HG02943 (cell line): Measurements from ENCODE around the gene DHFR.
"Not testable (repeated sequence)": the region's sequence is repeated elsewhere in the genome, so short reads cannot be mapped to it uniquely, and the experiment has no call there.

Experiments used
- ATAC-seq: cut with Tn5 transposase; IDR thresholded peaks from one replicate; pipeline ENCODE4 v1.9.1; 2021; ENCODE audit warnings: mild to moderate bottlenecking, low read depth, moderate library complexity; ENCODE audit not compliant: unreplicated experiment

Gene DHFR

GRCh38 chr5:80654391-80655230 is at the start of gene DHFR, which contains the start of gene MSH3:
TSS of gene DHFR (minus strand) at chr5:80654983. CDS start at chr5:80654489, 494 bp downstream.
TSS of gene MSH3 (plus strand) at chr5:80654652. CDS start at chr5:80654728, 76 bp downstream.
- peak; percentile 47 for ATAC-seq

- no peak for ATAC-seq
Measured at GRCh38 chr5:80704221-80704620, 49.4 kb upstream of the DHFR start.

- no peak for ATAC-seq
Measured at GRCh38 chr5:80703747-80704146, 49.0 kb upstream of the DHFR start.

GRCh38 chr5:80703291-80703690 is 48.5 kb upstream of the DHFR start:
- ATAC-seq, result no peak

- ATAC-seq, result no peak
Measured at GRCh38 chr5:80701597-80701996, 46.8 kb upstream of the DHFR start.

GRCh38 chr5:80698369-80698768 is 43.6 kb upstream of the DHFR start:
- no peak for ATAC-seq

GRCh38 chr5:80697100-80697499 is 42.3 kb upstream of the DHFR start:
- ATAC-seq, result no peak

- no peak for ATAC-seq
Measured at GRCh38 chr5:80696450-80696849, 41.7 kb upstream of the DHFR start.

GRCh38 chr5:80695666-80696065 is 40.9 kb upstream of the DHFR start:
- no peak for ATAC-seq

GRCh38 chr5:80689627-80690026 is 34.8 kb upstream of the DHFR start:
- ATAC-seq, result no peak

GRCh38 chr5:80688648-80689420 is 34.1 kb upstream of the DHFR start:
- ATAC-seq, result no peak

- no peak for ATAC-seq
Measured at GRCh38 chr5:80686757-80687156, 32.0 kb upstream of the DHFR start.

GRCh38 chr5:80676706-80677105 is 21.9 kb upstream of the DHFR start:
- no peak for ATAC-seq

- ATAC-seq, result no peak
Measured at GRCh38 chr5:80672140-80672736, 17.5 kb upstream of the DHFR start.

GRCh38 chr5:80668016-80668969 is 13.5 kb upstream of the DHFR start:
- peak; percentile 65 for ATAC-seq

GRCh38 chr5:80667384-80667783 is 12.6 kb upstream of the DHFR start:
- no peak for ATAC-seq

- no peak for ATAC-seq
Measured at GRCh38 chr5:80665057-80665456, 10.3 kb upstream of the DHFR start.

GRCh38 chr5:80662108-80662507 is 7.3 kb upstream of the DHFR start:
- no peak for ATAC-seq

- ATAC-seq, result not testable (repeated sequence)
Measured at GRCh38 chr5:80660661-80661060, 5.9 kb upstream of the DHFR start.

- ATAC-seq, result no peak
Measured at GRCh38 chr5:80659106-80659505, 4.3 kb upstream of the DHFR start.
